ENCODE measurements around the gene FOXB1.

Gene FOXB1

DNA sequence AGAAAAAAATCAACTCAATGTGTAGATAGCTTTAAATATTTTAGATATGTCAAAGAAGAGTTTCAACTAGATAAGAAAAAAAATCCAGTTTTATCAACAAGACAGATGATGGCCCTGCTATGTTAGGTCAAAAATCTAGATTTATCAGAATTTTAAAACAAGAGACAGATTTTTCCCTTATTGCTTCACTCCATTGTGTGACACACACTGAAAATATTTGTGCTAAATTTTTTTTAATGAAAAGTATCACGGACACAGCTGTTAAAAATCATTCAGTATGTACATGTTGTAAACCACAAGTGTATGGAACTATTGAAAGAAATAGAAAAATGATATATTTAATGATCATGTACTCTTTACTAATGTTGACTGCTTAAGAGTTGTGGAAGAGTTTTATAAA is 43.6 kb downstream of the FOXB1 start:
- TF ChIP-seq, protein P1, sequence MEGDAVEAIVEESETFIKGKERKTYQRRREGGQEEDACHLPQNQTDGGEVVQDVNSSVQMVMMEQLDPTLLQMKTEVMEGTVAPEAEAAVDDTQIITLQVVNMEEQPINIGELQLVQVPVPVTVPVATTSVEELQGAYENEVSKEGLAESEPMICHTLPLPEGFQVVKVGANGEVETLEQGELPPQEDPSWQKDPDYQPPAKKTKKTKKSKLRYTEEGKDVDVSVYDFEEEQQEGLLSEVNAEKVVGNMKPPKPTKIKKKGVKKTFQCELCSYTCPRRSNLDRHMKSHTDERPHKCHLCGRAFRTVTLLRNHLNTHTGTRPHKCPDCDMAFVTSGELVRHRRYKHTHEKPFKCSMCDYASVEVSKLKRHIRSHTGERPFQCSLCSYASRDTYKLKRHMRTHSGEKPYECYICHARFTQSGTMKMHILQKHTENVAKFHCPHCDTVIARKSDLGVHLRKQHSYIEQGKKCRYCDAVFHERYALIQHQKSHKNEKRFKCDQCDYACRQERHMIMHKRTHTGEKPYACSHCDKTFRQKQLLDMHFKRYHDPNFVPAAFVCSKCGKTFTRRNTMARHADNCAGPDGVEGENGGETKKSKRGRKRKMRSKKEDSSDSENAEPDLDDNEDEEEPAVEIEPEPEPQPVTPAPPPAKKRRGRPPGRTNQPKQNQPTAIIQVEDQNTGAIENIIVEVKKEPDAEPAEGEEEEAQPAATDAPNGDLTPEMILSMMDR (IDR thresholded peaks at IDR 0.05; ENCODE audit: low read depth, low read length) = no peak

DNA sequence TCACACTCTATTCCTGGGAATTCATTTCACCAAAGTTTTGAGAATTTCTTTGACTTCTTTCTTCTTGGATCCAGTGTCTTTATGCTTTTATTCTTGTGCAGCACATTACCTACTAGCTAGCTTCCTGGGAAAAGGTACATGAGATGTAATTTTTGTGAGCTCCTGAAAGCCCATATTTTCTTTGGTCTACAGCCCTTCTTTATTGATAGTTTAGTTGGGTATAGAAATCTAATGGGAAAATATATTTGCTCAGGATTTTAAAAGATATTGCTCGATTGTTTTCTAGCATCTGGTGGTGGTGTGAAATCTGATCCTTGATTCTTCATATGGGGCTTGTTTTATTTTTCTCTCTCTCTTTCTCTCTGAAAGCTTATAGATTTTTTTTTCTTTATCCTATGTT is 45.8 kb downstream of the FOXB1 start:
- Histone ChIP-seq H3K4me1 (no peaks in the 10 kb centered on the region), H3K36me3 (no peaks in the 10 kb centered on the region), H3K9me3 (no peaks in the 10 kb centered on the region), H3K4me3 (ENCODE audit: low read depth, low read length) (no peak overlapping the region), H3K27me3 (peaks cover 26% of the 10 kb centered on the region)
- no peak for DNase-seq
- TF ChIP-seq, protein P1 (IDR thresholded peaks at IDR 0.05; ENCODE audit: low read depth, low read length) = no peak

More for the DNA sequence above, 43.6 kb downstream of the FOXB1 start:
- Histone ChIP-seq H3K27me3 (peaks cover 40% of the 10 kb centered on the region), H3K9me3 (no peaks in the 10 kb centered on the region), H3K36me3 (no peaks in the 10 kb centered on the region), H3K4me3 (ENCODE audit: low read depth, low read length) (no peak overlapping the region), H3K4me1 (no peaks in the 10 kb centered on the region)
- no peak for DNase-seq

DNA sequence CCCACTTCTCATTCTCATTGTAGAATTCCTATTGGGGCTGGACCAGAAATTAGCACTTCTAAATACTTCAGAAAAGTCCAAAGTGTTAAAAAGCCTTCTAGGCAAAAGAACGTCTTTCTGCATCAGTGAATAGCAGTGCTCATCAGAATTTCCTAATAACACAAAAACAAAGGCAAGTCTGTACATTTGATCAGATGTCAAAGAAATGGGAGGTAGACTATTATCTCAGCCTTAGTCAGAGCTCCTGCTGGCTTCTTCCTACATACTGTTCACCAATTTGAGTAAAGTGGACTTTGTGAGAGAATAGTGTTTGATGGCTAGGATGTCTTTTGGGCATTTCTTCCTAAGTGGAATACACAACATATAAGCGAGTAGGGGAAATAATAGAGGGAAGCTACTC is 48.7 kb downstream of the FOXB1 start:
- peaks cover 10% of the 10 kb centered on the region for H3K27me3 ChIP-seq
- no peaks in the 10 kb centered on the region for H3K4me1 ChIP-seq
- no peaks in the 10 kb centered on the region for H3K9me3 ChIP-seq
- H3K4me3 ChIP-seq (ENCODE audit: low read depth, low read length) = no peak overlapping the region
- TF ChIP-seq, protein P1 (IDR thresholded peaks at IDR 0.05; ENCODE audit: low read depth, low read length) = no peak
- no peaks in the 10 kb centered on the region for H3K36me3 ChIP-seq
- DNase-seq = no peak

DNA sequence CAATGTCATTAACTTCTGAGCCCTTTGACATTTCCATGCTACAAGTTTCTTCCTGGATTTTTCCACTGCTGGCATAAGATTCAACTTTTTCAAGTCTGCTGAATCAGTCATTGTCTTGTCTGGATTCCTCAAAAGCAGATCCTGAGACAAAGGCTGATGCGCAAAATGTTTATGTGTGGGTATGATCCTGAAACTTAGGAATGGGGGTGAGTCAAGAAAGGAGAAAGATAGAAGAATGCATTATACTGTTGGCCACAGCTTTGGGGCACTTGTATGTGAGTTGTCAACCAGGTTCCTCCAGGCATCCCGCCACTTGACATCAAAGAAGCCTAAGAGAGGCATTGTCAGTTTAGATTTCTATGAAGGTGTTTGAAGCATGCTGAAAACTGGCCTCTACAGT is 50.4 kb downstream of the FOXB1 start:
- H3K36me3 ChIP-seq = no peaks in the 10 kb centered on the region
- no peak for DNase-seq
- no peak overlapping the region for H3K4me3 ChIP-seq (ENCODE audit: low read depth, low read length)
- H3K27me3 ChIP-seq = peaks cover 4% of the 10 kb centered on the region; the same call in 1 of the 2 replicates
- no peaks in the 10 kb centered on the region for H3K4me1 ChIP-seq
- no peaks in the 10 kb centered on the region for H3K9me3 ChIP-seq
- TF ChIP-seq, protein P1 (IDR thresholded peaks at IDR 0.05; ENCODE audit: low read depth, low read length) = no peak

Data from BE2C (cell line).